IPS DF 4.7 (cell line): ENCODE results near the gene SLC12A8.

Experiments used
- DNase-seq: peaks from one replicate; pipeline ENCODE4 v3.0.0-alpha.2; 2013; ENCODE audit warnings: low spot score; ENCODE audit errors: extremely low read depth

Gene SLC12A8

GRCh38 chr3:125078951-125079674 lies 133.4 kb downstream of the SLC12A8 start:
- no peak for DNase-seq

DNA sequence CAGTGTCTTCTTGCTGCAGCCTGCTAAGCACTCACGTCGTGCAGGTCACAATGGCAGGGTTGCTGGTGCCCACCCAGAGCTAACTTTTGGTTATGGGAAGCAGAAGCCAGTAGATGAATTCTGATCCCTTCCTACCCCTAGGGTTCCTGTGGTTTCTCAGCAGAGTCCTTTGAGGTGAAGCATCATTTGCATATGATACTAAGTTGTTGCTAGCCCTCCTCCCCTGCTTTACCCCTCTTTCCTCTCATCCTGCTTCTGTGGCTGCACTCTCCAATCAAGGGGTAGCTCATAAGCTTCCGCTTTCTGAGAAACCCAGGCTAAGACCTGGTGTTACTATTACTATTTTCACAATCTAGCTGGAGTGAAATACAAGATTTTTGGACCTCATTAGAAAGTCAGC lies 134.7 kb downstream of the SLC12A8 start:
- DNase-seq, result no peak

DNA sequence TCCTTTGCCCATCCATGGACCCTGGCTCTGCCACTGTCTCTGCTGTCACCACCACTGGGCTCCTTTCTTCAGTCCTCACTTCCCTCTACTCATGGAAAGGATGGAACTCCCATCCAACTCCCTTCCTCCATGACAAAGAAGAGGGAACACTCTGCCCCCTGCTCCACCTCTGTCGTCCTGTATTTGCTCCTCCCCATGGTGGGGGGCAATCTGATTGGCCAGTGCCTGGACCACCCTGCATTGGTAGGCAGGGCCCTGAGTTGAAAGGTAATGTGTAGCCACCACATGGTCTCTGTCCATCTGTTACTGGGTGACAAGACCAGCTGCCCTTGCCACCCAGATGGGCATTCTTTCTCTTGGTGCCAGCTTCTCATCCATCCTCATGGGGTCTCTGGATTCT lies 136.1 kb downstream of the SLC12A8 start:
- DNase-seq, result no peak

- no peak for DNase-seq
Measured at GRCh38 chr3:125075738-125076137, 136.8 kb downstream of the SLC12A8 start.

- DNase-seq, result no peak
Measured at GRCh38 chr3:125073390-125073905, 139.1 kb downstream of the SLC12A8 start.

GRCh38 chr3:125072749-125073389 lies 139.7 kb downstream of the SLC12A8 start:
- DNase-seq, result no peak

DNA sequence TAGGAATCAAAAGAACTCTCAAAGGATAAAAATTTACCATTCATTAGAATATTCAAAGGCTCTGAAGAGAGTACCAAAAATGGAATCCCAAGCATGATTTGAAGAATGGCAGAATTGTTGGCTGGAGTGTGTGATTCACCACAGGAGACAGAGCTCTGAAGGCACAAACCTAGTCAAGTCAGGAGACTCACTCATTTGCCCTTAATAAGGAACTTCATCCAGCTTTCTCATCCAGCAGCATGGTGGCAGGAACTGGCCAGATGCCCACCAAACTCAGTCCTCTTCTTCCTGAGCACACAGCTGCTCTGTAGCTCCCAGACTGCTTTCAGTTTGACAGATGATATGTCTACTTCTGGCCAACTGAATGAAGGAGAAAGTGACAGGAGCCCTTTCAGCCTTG lies 140.2 kb downstream of the SLC12A8 start:
- no peak for DNase-seq

DNA sequence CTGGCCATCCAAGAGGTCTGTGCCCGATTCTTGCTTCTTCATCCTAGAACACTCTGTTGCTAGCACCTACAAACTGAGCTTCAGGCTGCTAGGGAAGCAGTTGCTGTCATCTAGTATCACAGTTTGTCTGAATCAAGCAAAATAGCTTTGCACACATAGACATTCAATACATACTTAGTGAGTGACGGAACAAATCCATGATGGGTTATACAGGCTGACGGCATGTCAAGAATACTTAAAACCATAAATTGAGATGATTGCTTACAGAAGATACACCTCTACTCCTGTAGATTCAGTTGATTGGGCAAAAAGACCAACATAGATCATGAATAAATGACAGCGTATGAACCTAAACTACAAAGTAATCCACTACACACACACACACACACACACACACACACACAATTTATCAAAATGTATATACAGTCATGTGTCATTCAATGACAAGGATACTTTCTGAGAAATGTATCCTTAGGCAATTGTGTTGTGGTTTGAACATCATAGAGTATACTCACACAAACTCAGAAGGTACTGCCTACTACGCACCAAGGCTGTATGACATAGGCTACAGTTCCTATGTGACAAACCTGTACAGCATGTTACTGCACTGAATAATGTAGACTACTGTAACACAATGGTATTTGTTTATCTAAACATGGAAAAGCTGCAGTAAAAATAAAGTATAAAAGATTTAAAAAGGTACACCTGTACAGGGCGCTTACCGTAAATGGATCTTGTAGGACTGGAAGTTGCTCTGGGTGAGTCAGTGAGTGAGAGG lies 142.4 kb downstream of the SLC12A8 start:
- no peak for DNase-seq

DNA sequence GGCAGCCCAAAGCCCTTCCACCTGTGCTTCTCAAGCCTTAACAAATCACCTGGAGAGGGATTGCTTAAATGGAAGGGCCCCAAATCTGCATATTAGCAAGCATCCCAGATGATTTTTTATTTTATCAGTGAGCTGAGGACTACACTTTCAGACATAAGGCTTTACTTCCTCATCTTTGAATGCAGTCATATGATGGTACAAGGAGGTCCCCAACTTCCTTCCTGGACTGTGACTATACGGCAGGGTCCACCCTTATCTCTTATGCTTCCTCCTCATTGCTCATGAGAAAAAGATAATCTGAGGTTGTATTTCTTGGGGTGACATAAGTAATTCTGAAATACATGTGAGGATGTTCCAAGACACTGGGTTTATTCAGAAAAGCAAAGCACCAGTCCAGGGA lies 143.1 kb downstream of the SLC12A8 start:
- DNase-seq, result no peak

DNA sequence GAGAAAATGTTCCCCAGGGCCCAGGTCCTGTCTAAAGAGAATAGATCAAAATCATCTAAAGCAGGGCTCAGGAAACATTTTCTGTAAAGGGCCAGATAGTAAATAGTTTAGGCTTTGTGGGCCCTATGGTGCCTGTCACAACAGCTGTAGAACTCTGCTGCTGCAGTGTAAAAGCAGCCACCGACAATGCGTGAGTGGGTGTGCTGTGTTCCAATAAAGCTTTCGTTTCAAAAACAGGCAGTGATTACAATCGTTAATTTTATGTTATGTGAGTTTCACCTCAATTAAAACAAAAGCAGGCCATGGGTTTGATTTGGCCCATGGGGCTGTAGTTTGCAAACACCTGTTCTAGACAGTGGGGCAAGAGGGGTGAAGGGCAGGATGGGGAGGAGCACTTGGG lies 144.3 kb downstream of the SLC12A8 start:
- no peak for DNase-seq

- DNase-seq, result no peak
Measured at GRCh38 chr3:125067225-125067624, 145.3 kb downstream of the SLC12A8 start.

- DNase-seq, result no peak
Measured at GRCh38 chr3:125062904-125063618, 149.5 kb downstream of the SLC12A8 start.

DNA sequence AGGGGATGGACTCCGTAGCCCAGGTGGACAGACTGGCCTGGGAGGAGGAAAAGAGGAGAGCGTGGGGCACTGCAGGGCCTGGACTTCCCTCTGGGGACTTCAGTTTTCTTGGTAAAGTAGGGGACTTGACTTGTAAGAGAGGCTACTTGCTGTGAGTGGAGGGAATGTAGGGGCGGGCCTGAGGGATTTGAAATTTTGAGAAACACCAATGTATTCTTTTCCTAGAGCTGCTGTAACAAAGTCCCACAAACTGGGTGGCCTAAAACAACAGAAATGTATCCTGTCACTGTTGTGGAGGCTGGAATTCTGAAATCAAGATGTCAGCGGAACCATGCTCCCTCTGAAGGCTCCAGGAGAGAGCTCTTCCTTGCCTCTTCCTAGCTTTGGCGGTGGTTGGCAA lies 150.9 kb downstream of the SLC12A8 start:
- no peak for DNase-seq

- no peak for DNase-seq
Measured at GRCh38 chr3:125061170-125061569, 151.4 kb downstream of the SLC12A8 start.

DNA sequence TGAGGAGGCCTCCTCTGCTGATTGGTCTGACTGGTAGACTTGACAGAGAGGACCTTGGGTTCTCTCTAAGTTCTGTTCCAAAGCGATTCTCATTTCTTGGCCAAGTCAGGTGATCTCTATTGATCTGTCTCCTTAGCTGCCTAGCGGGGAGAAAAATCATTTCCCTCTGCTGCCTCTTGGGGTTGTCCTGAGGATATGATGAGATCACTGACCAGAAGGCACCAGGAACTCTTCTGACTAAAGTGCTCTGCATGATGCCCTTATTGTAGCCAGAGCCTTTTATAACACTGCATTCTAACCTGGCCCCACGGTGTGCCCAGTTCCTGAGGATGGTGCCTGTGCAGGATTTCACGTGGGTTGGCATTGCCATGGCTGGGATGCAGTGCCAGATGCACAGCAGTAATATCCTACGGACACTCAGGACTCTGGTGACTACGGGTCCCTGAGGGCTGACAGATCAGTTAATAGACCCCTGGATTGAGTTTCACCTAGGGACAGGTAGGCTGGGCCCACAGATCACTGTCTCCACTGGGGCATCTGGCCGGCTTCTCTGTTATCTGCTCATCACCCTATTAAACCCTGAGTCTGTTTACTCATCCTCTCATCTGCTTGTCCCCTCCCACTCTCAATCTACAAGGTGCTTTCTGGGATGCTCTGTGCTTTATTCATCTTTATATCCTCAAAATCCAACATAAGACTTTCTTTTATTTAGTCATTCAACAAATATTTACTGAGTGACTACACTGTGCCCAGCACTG lies 152.9 kb downstream of the SLC12A8 start:
- no peak for DNase-seq

DNA sequence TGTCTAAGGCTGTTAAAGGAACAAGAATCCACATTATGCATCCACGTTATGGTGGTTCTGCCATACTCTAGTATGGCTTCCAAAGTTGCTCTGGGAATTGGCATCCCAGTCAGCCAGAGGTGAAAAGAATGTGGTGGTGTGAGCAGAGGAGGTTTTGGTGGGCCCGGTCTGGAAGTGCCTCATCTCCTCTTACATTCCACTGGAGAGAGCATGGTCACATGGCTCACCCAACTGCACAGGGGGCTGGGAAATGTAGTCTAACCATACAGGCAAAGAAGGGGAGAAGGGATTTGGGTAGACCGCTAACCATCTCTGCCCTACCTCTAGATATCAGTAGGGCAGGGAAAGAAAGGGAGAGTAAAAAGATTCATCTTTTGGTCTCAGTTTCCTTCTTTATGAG lies 153.6 kb downstream of the SLC12A8 start:
- no peak for DNase-seq

DNA sequence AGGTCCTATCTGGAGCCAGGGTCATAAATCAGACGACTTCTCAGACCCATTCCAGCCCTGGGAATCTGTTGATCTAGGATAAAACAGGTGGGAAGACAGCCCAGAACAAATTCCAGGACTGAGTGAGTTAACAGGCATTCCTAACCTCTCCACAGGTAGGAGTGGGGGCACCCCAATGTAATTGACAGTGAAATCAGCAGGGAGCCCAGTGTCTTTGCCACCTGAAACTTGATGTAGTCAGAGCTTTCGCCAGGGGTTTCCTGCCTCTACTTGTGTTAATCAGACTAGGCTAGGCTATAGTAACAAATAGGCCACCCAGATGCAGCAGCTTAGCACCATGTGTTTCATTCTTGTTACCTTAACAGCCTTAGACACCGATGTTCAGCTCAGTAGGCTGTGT lies 154.0 kb downstream of the SLC12A8 start:
- DNase-seq, result no peak

DNA sequence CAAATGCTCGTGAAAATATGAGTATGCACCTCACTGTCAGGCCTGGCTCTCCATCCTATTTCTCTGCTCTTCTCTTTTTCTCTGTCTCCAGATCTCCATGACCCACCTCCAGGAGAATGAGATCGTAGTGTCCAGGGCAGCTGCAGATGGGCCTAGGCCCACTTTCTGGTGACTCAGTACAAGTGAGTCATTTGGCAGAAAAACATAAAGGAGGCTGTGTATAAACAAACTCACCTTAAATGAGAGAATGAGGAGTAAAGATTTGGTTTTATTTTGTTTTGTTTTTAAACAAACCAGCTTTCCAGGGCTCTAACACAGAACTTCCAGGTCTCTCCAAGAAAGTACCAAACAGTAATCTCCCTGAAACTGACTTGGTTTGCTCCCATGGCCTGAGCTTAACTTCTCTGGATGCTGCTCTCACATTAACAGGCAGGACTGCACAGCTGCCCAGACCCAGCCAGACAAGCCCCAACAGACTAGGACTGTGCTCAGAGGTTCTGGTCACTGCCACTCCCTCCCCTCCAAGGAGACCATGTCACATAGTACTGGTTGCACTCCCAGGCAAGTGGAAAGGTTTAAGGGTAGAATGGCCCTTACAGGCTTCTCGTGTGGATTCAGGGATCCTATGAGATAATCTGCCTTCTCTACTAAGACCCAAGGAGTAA lies 155.2 kb downstream of the SLC12A8 start:
- DNase-seq, result no peak

GRCh38 chr3:125055913-125056745 lies 156.4 kb downstream of the SLC12A8 start, which contains the start of gene HEG1:
HEG1 (minus strand) TSS chr3:125055997; CDS start chr3:125055890, 107 bp downstream.
- DNase-seq, result no peak
